BJ (cell line): ENCODE measurements around the gene YPEL1. TPM values are rescaled to one million over a fixed set of nuclear protein-coding genes. Genes with fewer than 3 reads are reported as not detected.

ENCODE experiments used
- CTCF ChIA-PET: fragments of 350-600 bp; formaldehyde crosslinking; extraction: SDS; loops from one replicate; lab custom pipeline; 2021; ENCODE audit warnings: antibody characterized with exemption, inconsistent platforms; lab: Yijun Ruan, JAX
- POLR2A ChIA-PET: fragments of 300-600 bp; sonication (Branson Sonifier 250); formaldehyde crosslinking; extraction: SDS; loops from one replicate; lab custom pipeline; 2021; ENCODE audit warnings: antibody characterized with exemption; lab: Charles Lee
- DNase-seq: peaks from one replicate; pipeline ENCODE4 v3.0.0-alpha.2; 2011; ENCODE audit warnings: low read depth
- H3K27me3 ChIP-seq: 2 replicates; pipeline ENCODE4 v1.6.0; 2011; ENCODE audit warnings: low read length; ENCODE audit not compliant: control insufficient read depth, insufficient read depth
- H3K36me3 ChIP-seq: 2 replicates; pipeline ENCODE4 v1.5.1; 2011; ENCODE audit warnings: low read length; ENCODE audit not compliant: control insufficient read depth, insufficient read depth
- H3K4me3 ChIP-seq: 2 replicates; pipeline ENCODE4 v1.5.1; 2011; ENCODE audit warnings: low read depth, mild to moderate bottlenecking, control low read depth, low read length
- polyA plus RNA-seq: library from polyadenylated mRNA; depleted of rRNA; stranded (reverse); fragments of >200 nt; gene quantifications from 2 replicates; pipeline ENCODE4 v1.2.3, GENCODE V29; 2011
- TF ChIP-seq, protein P1 (sequence below): IDR thresholded peaks from 2 replicates; pipeline ENCODE4 v1.5.1; 2011; ENCODE audit warnings: low read depth, mild to moderate bottlenecking, control low read depth, inconsistent platforms, low read length, moderate library complexity; ENCODE audit not compliant: insufficient read depth

YPEL1 gene
- polyA plus RNA-seq, 1 experiment, result 0.69 TPM

DNA sequence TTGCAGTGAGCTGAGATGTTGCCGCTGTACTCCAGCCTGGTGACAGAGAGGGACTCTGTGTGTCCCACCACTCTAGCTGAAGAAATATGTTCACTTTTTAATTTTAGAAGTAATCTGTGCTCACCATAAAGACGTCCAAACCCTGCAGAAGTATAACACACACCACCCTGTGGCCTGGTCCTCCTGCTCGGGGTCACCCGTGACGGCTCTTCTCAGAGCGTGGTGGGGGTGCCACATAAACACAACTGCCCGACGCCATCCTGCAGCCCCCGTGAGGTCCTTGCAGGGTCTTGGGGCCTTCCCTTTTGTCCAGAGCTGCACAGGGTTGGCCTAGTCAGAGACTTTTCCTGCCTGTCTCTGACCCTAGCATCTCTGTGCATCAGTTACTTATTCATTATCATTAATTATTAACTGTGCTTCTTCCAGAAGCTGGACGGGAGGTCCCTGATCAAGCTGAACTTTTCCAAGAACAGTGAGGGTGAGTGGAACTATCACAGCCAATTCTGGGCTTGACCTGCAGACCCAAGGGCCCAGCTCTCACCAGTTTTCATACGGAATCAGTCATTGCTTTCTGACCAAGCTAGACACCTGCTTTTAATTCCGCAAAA, 60.9 kb downstream of the YPEL1 start:
- DNase-seq, result no peak
- no peak overlapping the region for H3K4me3 ChIP-seq
- ChIA-PET POLR2A (interaction anchor here (0.5 kb wide), 1 partner anchor 61 kb away, joined by 3 read pairs; no protein-coding TSS in a partner anchor), CTCF (interaction anchor here (1.7 kb wide), 1 partner anchor 298 kb away, joined by 3 read pairs; no protein-coding TSS in a partner anchor)
- H3K27me3 ChIP-seq, result no peaks in the 10 kb centered on the region
- TF ChIP-seq, protein P1, sequence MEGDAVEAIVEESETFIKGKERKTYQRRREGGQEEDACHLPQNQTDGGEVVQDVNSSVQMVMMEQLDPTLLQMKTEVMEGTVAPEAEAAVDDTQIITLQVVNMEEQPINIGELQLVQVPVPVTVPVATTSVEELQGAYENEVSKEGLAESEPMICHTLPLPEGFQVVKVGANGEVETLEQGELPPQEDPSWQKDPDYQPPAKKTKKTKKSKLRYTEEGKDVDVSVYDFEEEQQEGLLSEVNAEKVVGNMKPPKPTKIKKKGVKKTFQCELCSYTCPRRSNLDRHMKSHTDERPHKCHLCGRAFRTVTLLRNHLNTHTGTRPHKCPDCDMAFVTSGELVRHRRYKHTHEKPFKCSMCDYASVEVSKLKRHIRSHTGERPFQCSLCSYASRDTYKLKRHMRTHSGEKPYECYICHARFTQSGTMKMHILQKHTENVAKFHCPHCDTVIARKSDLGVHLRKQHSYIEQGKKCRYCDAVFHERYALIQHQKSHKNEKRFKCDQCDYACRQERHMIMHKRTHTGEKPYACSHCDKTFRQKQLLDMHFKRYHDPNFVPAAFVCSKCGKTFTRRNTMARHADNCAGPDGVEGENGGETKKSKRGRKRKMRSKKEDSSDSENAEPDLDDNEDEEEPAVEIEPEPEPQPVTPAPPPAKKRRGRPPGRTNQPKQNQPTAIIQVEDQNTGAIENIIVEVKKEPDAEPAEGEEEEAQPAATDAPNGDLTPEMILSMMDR, result no peak
- peaks cover 29% of the 10 kb centered on the region for H3K36me3 ChIP-seq

DNA sequence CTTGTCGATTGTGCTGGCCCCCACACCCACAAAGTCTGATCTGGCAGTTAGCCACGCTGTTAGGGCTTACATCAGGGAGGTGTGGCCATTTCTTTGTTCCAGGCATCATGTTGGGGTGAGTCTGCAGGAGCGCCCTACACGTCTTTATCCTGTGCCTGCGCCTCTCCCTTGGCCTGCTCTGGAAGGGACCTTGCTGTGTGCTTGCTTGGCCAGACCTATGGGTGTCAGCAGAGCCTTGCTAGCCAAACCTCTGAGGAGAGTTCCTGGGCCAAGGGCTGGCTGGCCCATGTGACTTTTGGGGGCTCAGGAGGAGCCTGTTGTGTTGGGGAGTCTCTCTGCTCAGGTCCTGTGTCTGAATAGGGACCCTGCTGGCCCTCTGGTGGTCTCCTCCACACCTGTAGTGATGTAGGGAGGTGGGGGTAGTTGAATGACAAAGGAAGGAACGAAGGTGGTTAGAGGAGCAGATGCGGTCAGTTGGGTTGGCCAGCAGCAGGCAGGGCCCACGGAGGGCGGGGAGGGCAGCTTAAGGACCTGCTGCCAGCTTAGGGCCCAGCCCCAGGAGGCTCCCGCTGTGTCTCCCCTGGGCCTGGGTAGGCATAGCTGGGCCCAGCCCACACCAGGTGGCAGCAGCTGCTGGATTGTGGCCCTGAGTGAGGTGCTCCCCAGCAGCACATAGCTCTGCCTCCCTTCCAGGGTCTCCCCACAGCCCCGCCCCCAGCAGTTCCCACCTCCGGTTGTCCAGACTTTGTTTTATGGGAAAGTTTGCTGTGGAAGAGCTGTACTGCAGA, 61.9 kb downstream of the YPEL1 start:
- no peak for DNase-seq
- no peak overlapping the region for H3K4me3 ChIP-seq
- H3K27me3 ChIP-seq, result no peaks in the 10 kb centered on the region
- ChIA-PET POLR2A (no interaction called here), CTCF (interaction anchor here (1.7 kb wide), 1 partner anchor 299 kb away, joined by 3 read pairs; no protein-coding TSS in a partner anchor)
- H3K36me3 ChIP-seq, result peaks cover 29% of the 10 kb centered on the region
- TF ChIP-seq, protein P1, result no peak

DNA sequence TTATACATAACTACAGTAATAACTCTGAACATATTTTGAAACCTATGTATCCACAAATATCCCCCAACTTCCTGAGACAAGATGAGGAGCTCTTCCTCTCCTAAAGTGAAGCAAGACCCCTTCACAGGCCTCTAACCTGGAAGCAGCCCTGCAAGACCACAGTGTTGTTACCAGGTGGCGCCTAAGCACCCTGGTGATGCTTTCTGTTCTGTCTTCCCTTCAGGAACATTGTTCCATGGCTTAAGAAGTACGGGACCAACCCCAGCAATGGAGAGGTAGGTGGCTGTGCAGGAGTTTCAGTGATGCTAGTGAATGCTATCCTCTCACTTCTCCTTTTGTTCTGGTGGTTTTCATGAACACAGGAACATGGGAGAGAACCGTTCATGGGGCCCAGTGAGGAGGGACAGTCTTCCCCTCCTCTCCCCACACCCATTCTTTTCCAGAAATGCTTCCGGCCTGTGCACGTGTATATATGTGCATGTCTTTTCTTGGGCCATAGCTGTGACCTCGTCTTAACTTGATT, 63.4 kb downstream of the YPEL1 start:
- Histone ChIP-seq H3K36me3 (peaks cover 26% of the 10 kb centered on the region), H3K27me3 (no peaks in the 10 kb centered on the region), H3K4me3 (no peak overlapping the region)
- ChIA-PET CTCF (interaction anchor here (0.6 kb wide), 1 partner anchor 46 kb away, joined by 3 read pairs; no protein-coding TSS in a partner anchor), POLR2A (no interaction called here)
- TF ChIP-seq, protein P1, result no peak
- DNase-seq, result no peak

DNA sequence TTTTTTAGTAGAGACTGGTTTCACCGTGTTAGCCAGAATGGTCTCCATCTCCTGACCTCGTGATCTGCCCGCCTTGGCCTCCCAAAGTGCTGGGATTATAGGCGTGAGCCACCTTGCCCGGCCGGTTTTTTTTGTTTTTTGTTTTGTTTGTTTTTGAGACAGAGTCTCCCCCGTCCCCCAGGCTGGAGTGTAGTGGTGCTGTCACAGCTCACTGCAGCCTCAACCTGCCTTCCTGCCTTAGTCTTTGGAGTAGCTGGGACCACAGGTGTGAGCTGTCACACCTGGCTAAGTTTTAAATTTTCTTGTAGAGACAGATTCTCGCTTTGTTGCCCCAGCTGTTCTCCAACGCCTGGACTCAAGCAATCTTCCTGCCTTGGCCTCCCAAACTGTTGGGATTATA, 66.6 kb downstream of the YPEL1 start:
- ChIA-PET CTCF (interaction anchor here (0.9 kb wide), 1 partner anchor 11 kb away, joined by 3 read pairs; no protein-coding TSS in a partner anchor), POLR2A (no interaction called here)
- H3K4me3 ChIP-seq, result no peak overlapping the region
- H3K36me3 ChIP-seq, result peaks cover 16% of the 10 kb centered on the region
- TF ChIP-seq, protein P1, result no peak
- no peaks in the 10 kb centered on the region for H3K27me3 ChIP-seq
- no peak for DNase-seq

DNA sequence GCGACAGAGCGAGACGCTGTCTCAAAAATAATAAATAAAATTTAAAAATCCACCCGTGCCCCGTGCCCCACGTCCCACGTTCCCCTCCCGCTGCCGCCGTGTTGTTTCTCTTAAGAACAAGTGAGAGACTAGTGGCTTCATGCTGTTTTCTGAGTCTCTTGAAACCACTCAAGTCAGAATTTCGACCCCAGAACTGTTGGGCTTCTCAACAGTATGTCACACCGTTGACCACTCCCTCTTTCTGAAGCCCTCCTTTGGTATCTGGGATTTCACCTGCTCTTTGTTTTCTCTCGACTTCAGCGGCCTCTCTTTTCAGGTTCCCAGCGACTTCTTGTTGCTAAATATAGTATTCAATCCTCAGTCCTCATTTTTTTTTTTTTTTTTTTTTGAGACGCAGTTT, 68.8 kb downstream of the YPEL1 start:
- POLR2A ChIA-PET, result no interaction called here
- CTCF ChIA-PET, result interaction anchor here (0.6 kb wide), 1 partner anchor 28 kb away, joined by 3 read pairs; no protein-coding TSS in a partner anchor
- H3K27me3 ChIP-seq, result no peaks in the 10 kb centered on the region
- DNase-seq, result no peak
- TF ChIP-seq, protein P1, result no peak
- H3K4me3 ChIP-seq, result peak overlapping the region; percentile 71
- peaks cover 6% of the 10 kb centered on the region for H3K36me3 ChIP-seq
